DMS 273 (cell line): Measurements from ENCODE around the gene GPAM.

Experiments used
- DNase-seq: peaks from one replicate; lab custom pipeline; 2025; ENCODE audit not compliant: unreplicated experiment; lab: John Stamatoyannopoulos, UW

GPAM gene

GRCh38 chr10:112184379-112184778 is 814 bp upstream of the GPAM start:
- no peak for DNase-seq

GRCh38 chr10:112184052-112184371 is 447 bp upstream of the GPAM start:
- no peak for DNase-seq

- no peak for DNase-seq
Measured at GRCh38 chr10:112182784-112183328, 709 bp downstream of the GPAM start.

GRCh38 chr10:112177247-112177646 is 6.3 kb downstream of the GPAM start:
- no peak for DNase-seq

- no peak for DNase-seq
Measured at GRCh38 chr10:112176543-112176942, 7.0 kb downstream of the GPAM start.

- no peak for DNase-seq
Measured at GRCh38 chr10:112175409-112175808, 8.2 kb downstream of the GPAM start.

- no peak for DNase-seq
Measured at GRCh38 chr10:112173206-112173605, 10.4 kb downstream of the GPAM start.

- no peak for DNase-seq
Measured at GRCh38 chr10:112168733-112169132, 14.8 kb downstream of the GPAM start.

- DNase-seq: no peak
Measured at GRCh38 chr10:112166800-112167199, 16.8 kb downstream of the GPAM start.

- DNase-seq: no peak
Measured at GRCh38 chr10:112161757-112162518, 21.6 kb downstream of the GPAM start.

GRCh38 chr10:112160834-112161233 is 22.7 kb downstream of the GPAM start:
- no peak for DNase-seq

GRCh38 chr10:112159469-112159868 is 24.1 kb downstream of the GPAM start:
- no peak for DNase-seq

- no peak for DNase-seq
Measured at GRCh38 chr10:112151524-112152039, 32.0 kb downstream of the GPAM start.

GRCh38 chr10:112148331-112148730 is 35.2 kb downstream of the GPAM start:
- no peak for DNase-seq

GRCh38 chr10:112146799-112147198 is 36.8 kb downstream of the GPAM start:
- no peak for DNase-seq

GRCh38 chr10:112145263-112145662 is 38.3 kb downstream of the GPAM start:
- DNase-seq: no peak

GRCh38 chr10:112143420-112143819 is 40.1 kb downstream of the GPAM start:
- no peak for DNase-seq

GRCh38 chr10:112141292-112141691 is 42.3 kb downstream of the GPAM start:
- no peak for DNase-seq

- DNase-seq: peak; percentile 91
Measured at GRCh38 chr10:112140110-112140970, 43.2 kb downstream of the GPAM start.

GRCh38 chr10:112139176-112139575 is 44.4 kb downstream of the GPAM start:
- DNase-seq: no peak

- peak; percentile 76 for DNase-seq
Measured at GRCh38 chr10:112137154-112137987, 46.2 kb downstream of the GPAM start.
